Hippocampal formation (tissue), 2 donors: ENCODE results near the gene DYRK1B.
A peak's percentile ranks its signal among the peaks of the same experiment; 100 is the strongest.
"Not testable (repeated sequence)": the region's sequence is repeated elsewhere in the genome, so short reads cannot be mapped to it uniquely, and the experiment has no call there.

ENCODE experiments used
- DNase-seq, 2 donors: peaks; one replicate each; lab custom pipeline; 2025; lab: John Stamatoyannopoulos, UW

Gene DYRK1B

DNA sequence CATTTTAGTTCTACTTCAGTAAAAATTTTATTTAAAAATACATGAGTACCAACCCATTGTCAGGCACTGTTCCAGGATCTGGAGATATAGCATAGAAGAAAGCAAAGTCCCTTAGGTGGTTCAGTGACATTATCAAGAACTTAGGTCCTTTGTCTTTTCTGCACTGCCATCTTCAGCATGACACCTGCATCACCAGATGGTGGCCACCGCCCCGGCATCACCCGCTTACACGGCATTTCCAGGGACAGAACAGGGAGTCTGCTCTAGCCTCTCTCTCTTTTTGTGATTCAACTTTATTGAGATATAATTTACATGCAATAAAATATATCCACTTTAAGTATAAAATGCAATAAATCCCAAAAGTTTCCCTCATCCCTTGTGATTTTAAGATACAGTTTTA is 23.5 kb downstream of the DYRK1B start:
- no peak for DNase-seq

DNA sequence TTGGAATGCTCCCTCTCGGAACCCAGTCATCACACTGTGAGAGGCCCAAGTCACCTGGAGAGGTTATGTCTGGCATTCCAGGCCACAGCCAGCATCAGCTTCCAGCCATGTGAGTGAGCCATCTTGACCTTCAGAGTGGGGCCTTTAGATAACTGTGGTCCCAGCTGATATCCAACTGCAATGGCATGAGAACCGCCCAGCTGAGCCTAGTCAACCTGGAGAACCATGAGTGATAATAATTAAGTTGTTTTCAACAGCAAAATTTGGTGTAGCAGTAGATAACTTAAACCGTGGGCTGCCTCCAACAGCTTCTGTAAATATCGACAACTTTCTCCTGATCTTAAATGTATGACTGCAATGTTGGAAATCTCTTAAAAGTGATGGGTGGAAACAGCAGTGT is 24.6 kb downstream of the DYRK1B start:
- no peak for DNase-seq

DNA sequence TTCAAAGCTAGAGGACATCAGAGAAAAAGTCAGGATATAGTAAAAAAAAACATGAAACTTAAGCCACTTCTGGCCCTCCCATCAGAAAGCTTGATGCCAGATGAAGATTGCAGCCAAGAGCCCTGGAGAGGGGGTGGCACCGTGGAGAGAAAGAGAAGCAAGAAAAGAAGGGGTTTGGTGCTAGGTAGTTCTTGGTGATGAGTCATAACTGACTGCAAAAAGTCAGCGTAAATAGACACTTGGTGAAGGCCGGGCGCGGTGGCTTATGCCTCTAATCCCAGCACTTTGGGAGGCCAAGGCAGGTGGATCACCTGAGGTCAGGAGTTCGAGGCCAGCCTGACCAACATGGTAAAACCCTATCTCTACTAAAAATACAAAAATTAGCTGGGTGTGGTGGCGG is 25.3 kb downstream of the DYRK1B start:
- DNase-seq: not testable (repeated sequence)

DNA sequence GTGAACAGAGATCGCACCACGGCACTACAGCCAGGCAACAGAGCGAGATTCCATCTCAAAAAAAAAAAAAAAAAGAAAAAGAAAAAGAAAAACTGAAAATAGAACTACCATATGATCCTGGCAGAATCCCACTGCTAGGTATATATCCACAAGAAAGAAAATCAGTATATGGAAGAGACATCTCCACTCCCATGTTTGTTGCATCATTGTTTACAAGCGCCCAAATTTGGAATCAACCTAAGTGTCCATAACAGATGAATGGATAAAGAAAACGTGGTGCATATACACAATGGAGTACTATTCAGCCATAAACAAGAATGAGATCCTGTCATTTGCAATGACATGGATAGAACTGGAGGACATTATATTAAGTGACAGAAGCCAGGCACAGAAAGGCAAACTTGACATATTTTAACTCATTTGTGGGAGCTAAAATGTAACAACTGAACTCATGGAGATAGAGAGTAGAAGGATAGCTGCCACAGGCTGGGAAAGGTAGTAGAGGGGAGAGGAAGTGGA is 26.1 kb downstream of the DYRK1B start:
- DNase-seq: no peak

DNA sequence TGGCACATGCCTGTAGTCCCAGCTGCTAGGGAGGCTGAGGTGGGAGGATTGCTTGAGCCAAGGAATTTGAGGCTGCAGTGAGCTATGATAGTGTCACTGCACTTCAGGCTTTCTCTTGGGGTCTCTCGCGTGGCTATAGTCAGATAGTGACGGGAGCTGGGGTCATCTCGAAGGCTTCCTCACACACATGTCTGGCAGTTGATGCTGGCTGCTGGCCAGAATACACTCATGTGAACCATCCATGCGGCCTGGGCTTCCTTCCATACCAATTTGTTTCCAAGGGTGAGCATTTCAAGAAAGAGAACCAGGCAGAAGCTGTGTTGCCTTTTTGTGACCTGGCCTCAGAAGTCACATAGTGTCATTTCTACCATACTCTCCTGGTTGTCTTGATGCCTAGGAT is 28.9 kb downstream of the DYRK1B start:
- DNase-seq: no peak

DNA sequence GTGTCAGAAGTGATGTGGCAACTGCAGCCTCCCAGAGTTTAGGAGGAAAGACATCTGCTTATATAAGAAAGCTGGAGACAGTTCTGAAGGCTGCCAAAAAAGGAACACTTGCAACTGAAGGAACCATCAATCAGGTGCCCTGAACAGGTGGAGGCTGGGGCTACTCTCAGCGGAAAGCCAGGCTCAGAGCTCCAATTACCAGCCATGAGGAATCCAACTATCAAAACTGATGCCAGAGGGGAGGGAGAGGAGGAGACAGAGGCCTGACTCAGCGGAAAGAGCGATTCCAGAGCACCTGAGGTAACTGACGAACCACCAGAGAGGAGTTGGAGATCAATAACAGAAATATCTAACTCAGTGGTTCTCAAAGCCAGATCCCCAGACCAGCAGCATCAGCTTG is 31.0 kb downstream of the DYRK1B start:
- DNase-seq: no peak

DNA sequence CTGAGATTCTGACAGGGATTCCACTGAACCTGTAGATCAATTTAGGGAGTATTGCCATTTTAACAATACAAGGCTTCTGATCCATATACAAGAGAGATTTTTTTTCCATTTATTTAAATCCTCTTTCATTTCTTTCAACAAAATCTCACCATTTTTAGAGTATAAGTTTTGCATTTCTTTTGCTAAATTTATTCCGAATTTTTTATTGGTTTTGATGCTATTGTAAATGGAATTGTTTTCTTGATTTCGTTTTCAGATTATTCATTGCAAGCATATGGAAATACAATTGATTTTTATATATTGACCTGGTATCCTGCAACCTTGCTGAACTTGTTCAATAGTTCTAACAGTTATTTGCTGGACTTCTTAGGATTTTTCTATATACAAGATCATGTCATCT is 36.9 kb downstream of the DYRK1B start:
- no peak for DNase-seq

DNA sequence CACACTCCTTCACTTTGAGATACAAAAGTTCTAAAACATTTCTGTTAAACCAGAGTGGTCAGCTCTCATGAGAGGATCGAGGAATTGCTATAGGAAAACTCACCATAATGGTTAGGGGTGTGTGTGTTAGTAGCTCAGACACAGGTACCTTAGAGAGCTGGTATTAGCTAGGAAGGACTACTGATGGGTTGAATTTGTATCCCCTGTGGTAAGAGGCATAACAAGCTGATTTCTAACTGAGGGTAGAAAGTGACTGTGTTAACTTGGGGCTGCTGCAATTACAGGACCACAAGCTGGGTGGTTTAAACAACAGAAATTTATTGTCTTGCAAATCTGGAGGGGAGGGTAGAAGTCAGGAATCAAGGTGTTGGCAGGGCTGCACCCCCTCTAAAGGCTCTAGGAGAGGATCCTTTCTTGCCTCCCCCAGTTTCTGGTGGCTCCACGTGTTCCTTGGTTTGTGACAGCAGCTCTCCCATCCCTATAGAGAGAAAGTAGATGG is 37.9 kb downstream of the DYRK1B start:
- no peak for DNase-seq

DNA sequence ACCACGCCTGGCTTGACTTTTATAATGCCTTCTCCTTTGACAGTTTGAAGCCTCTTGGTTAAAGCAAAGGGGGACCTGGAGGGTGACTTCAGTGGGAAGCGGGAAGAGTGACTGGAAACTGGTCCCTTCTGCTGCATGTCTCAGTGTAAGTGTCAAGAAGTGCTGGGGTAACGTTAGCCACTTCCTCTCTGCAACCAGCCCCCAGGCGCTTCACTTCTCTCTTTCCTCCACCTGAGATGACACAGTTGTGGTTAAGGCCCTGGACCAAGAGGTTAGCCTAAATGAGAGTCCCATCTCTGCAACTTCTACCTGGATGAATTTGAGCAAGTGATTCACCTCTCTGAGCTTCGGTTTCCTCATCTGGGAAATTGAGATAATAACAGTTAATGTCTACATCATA is 39.0 kb downstream of the DYRK1B start:
- no peak for DNase-seq

DNA sequence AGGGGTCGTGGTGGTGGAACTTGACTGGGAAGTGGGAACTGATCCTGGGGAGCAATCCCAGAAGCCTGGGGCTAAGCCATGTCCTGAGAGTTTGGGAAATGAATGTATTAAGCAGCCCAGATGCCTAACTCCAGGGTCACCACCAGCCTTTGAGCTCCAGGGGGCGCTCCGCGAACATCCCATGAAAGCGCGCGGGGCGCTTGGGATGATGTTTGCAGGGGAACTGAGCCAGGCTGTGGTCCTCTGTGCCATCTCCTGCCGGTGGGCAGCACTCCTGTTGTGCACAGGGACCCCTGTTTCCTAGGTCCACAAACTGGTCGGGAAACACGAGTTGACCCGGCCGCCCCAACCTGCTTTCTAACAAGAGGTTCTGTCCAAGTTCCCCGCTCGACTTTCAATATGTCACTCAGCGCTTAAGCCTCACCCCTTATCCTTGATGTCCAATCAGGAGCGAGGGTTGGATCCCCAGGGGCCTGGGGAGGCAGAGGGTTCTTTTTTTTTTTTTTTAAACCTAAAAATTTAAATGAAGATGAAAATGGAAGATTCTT is 40.9 kb downstream of the DYRK1B start:
- peak; percentile 54 to 63 for DNase-seq

DNA sequence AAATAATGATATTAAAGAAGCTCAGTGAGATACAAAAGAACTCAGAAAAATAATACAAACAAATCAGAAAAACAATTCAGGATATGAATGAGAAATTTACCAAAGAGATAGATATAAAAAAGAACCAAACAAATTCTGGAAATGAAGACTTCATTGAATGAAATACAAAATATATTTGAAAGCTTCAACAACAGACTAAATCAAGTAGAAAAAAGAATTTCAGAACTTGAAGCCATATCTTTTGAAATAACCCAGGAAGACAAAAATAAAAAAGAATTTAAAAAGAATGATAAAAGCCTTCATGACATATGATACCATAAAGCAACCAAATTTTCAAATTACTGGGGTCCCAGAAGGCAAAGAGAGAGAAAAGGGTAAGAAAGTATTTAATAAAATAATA is 45.7 kb downstream of the DYRK1B start:
- DNase-seq: no peak

DNA sequence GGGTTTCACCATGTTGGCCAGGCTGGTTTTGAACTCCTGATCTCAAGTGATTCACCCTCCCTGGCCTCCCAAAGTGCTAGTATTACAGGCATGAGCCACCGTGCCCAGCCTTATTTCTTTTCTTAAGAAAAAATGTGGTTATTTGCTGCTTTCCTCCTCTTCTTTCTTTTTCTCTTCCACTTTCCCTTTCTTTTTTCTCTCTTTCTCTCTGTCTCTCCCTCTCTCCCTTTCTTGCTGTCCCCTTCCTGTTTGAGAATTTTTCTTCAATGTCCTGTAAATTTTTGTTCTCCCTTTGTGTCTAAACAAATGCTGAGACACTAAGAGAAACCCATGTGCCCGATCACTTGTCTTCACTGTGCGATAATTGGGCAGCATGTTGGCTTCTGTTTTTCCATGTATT is 53.1 kb downstream of the DYRK1B start:
- DNase-seq: no peak

DNA sequence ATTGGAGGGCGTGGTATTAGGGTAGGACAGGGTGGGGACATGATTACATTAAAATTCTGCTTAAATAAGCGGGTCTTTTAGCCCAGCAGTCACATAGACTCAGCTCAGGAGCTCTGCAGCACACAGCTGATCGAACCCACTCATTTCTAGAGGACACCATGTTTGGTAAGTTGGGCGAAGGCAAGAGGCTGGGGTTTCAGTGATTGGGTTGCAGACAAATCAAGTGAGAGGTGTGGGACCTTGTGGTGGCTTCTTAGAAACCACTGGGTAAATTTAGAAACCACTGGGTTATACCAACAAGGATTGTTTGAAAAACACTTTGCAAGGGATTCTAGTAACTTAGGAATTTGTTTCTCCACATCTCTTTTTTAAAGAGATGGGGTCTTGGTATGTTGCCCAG is 55.2 kb downstream of the DYRK1B start, which contains the start of gene LEUTX:
LEUTX (plus strand) TSS at position 92 of the 400 bp plus-strand sequence; CDS start at position 159, 67 bp downstream.
- DNase-seq: no peak
